Coronary artery (tissue), 2 donors: ENCODE data around the gene HIPK2.

Source experiments
- DNase-seq: peaks from one replicate; pipeline ENCODE4 v3.0.0-alpha.2; 2017; ENCODE audit warnings: low spot score
- H3K27ac ChIP-seq, 2 donors: fragments of 200-600 bp; sonication (generic); one replicate each; pipeline ENCODE4 v1.5.1; 2016 to 2019
- H3K4me3 ChIP-seq: fragments of 200-600 bp; sonication (generic); 2 replicates; pipeline ENCODE4 v1.5.1; 2016; ENCODE audit warnings: mild to moderate bottlenecking, moderate library complexity
- CTCF ChIP-seq: fragments of 200-600 bp; sonication (generic); IDR thresholded peaks from one replicate; pipeline ENCODE4 v1.5.1; 2019; ENCODE audit warnings: antibody characterized with exemption

HIPK2 gene

GRCh38 chr7:139820089-139820488, 42.3 kb upstream of the HIPK2 start:
- no peak for TF ChIP-seq CTCF
- no peak for DNase-seq
- H3K27ac ChIP-seq, result no peak overlapping the region
- H3K4me3 ChIP-seq, result no peak overlapping the region

GRCh38 chr7:139817249-139817648, 39.5 kb upstream of the HIPK2 start:
- no peak overlapping the region for H3K27ac ChIP-seq
- DNase-seq, result no peak
- TF ChIP-seq CTCF, result no peak
- H3K4me3 ChIP-seq, result no peak overlapping the region

GRCh38 chr7:139813689-139814088, 35.9 kb upstream of the HIPK2 start:
- Histone ChIP-seq H3K4me3 (no peak overlapping the region), H3K27ac (no peak overlapping the region)
- DNase-seq, result no peak
- no peak for TF ChIP-seq CTCF

GRCh38 chr7:139813151-139813550, 35.4 kb upstream of the HIPK2 start:
- no peak overlapping the region for H3K4me3 ChIP-seq
- H3K27ac ChIP-seq, result no peak overlapping the region
- no peak for TF ChIP-seq CTCF
- no peak for DNase-seq

GRCh38 chr7:139811066-139811465, 33.3 kb upstream of the HIPK2 start:
- Histone ChIP-seq H3K27ac (no peak overlapping the region), H3K4me3 (no peak overlapping the region)
- TF ChIP-seq CTCF, result no peak
- no peak for DNase-seq

- no peak for DNase-seq
- TF ChIP-seq CTCF, result no peak
- Histone ChIP-seq H3K27ac (no peak overlapping the region), H3K4me3 (no peak overlapping the region)
Observed at GRCh38 chr7:139808846-139809442, 31.1 kb upstream of the HIPK2 start.

- Histone ChIP-seq H3K4me3 (no peak overlapping the region), H3K27ac (no peak overlapping the region)
- TF ChIP-seq CTCF, result no peak
- DNase-seq, result no peak
Observed at GRCh38 chr7:139808427-139808826, 30.6 kb upstream of the HIPK2 start.
